ENCODE data around the gene TES.

Gene TES, protein sequence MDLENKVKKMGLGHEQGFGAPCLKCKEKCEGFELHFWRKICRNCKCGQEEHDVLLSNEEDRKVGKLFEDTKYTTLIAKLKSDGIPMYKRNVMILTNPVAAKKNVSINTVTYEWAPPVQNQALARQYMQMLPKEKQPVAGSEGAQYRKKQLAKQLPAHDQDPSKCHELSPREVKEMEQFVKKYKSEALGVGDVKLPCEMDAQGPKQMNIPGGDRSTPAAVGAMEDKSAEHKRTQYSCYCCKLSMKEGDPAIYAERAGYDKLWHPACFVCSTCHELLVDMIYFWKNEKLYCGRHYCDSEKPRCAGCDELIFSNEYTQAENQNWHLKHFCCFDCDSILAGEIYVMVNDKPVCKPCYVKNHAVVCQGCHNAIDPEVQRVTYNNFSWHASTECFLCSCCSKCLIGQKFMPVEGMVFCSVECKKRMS

DNA sequence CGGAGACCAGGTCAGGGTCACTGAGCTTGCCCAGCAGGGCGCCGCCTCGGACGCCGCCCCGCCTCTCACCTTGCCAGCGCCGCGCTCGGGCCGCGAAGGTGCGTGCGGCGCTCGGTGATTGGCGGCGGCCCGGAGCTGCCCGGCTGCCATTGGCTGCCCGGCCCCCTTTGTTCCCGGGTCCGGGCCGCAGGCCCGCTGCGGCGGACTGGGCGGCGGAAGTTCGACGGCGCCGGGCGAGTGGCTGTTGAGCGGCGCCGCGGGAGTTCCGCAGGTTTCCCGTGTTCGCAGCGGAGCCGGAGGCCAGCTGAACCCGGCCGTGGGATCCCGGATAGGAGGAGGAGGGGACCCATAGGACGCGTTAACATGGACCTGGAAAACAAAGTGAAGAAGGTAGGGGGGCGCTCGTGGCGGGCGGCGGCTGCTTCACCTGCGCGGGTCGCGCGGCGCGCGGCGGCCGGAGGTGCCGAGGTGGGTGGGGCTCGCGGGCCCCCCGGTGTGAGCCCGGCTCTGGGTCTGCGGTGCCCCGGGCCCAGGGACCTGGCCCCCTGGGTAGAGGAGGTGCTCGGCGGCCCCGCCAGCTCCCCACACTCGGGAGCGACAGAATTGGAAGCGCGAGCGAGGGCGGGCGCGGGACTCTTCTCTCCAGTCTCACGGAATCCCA, at the start of gene TES:
TES (plus strand) TSS at position 195 of the 661 bp plus-strand sequence; CDS start at position 364, 169 bp downstream.
- H3K9ac ChIP-seq: peak within 1 kb of the TSS; percentile 81
- H3K79me2 ChIP-seq (ENCODE audit: insufficient read depth, low read depth): peaks cover 42% of the 10 kb centered on the region
- peak within 1 kb of the TSS; percentile 93 for H2AFZ ChIP-seq (ENCODE audit: low read depth)
- H3K36me3 ChIP-seq (ENCODE audit: insufficient read depth): no peaks in the 10 kb centered on the region
- H3K27ac ChIP-seq: peak within 1 kb of the TSS; percentile 77
- peaks cover 3% of the 10 kb centered on the region; the same call in 1 of the 2 replicates for H4K20me1 ChIP-seq (ENCODE audit: insufficient read depth)
- TF ChIP-seq, protein P1, sequence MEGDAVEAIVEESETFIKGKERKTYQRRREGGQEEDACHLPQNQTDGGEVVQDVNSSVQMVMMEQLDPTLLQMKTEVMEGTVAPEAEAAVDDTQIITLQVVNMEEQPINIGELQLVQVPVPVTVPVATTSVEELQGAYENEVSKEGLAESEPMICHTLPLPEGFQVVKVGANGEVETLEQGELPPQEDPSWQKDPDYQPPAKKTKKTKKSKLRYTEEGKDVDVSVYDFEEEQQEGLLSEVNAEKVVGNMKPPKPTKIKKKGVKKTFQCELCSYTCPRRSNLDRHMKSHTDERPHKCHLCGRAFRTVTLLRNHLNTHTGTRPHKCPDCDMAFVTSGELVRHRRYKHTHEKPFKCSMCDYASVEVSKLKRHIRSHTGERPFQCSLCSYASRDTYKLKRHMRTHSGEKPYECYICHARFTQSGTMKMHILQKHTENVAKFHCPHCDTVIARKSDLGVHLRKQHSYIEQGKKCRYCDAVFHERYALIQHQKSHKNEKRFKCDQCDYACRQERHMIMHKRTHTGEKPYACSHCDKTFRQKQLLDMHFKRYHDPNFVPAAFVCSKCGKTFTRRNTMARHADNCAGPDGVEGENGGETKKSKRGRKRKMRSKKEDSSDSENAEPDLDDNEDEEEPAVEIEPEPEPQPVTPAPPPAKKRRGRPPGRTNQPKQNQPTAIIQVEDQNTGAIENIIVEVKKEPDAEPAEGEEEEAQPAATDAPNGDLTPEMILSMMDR (conservative IDR thresholded peaks at IDR 0.05; ENCODE audit: low read depth, low read length): no peak
- no peaks in the 10 kb centered on the region for H3K27me3 ChIP-seq (ENCODE audit: insufficient read depth, low read depth)
- peaks cover 44% of the 10 kb centered on the region for H3K4me1 ChIP-seq (ENCODE audit: low read depth, poor library complexity, severe bottlenecking)
- H3K4me3 ChIP-seq (IDR thresholded peaks at IDR 0.05; ENCODE audit: insufficient read depth, low read depth, low read length): no peak within 1 kb of the TSS
- peak within 1 kb of the TSS; percentile 67 for H3K4me2 ChIP-seq

GRCh38 chr7:116161728-116162127, 48.6 kb upstream of the TES start:
- H3K4me2 ChIP-seq: no peak overlapping the region

GRCh38 chr7:116162254-116162653, 48.1 kb upstream of the TES start:
- TF ChIP-seq, protein P1 (conservative IDR thresholded peaks at IDR 0.05; ENCODE audit: low read depth, low read length): no peak
- H2AFZ ChIP-seq (ENCODE audit: low read depth): no peak overlapping the region
- no peaks in the 10 kb centered on the region for H3K79me2 ChIP-seq (ENCODE audit: insufficient read depth, low read depth)
- H3K27me3 ChIP-seq (ENCODE audit: insufficient read depth, low read depth): no peaks in the 10 kb centered on the region
- H3K27ac ChIP-seq: no peak overlapping the region
- no peaks in the 10 kb centered on the region for H4K20me1 ChIP-seq (ENCODE audit: insufficient read depth)
- no peaks in the 10 kb centered on the region; the same call in 1 of the 2 replicates for H3K36me3 ChIP-seq (ENCODE audit: insufficient read depth)
- H3K4me2 ChIP-seq: no peak overlapping the region
- H3K4me1 ChIP-seq (ENCODE audit: low read depth, poor library complexity, severe bottlenecking): peaks cover 19% of the 10 kb centered on the region
- H3K4me3 ChIP-seq (IDR thresholded peaks at IDR 0.05; ENCODE audit: insufficient read depth, low read depth, low read length): no peak overlapping the region
- H3K9ac ChIP-seq: no peak overlapping the region

More at GRCh38 chr7:116161728-116162127, 48.6 kb upstream of the TES start:
- no peaks in the 10 kb centered on the region for H3K27me3 ChIP-seq (ENCODE audit: insufficient read depth, low read depth)
- no peaks in the 10 kb centered on the region for H4K20me1 ChIP-seq (ENCODE audit: insufficient read depth)
- H3K79me2 ChIP-seq (ENCODE audit: insufficient read depth, low read depth): no peaks in the 10 kb centered on the region
- no peak overlapping the region for H3K27ac ChIP-seq
- no peak overlapping the region for H3K4me3 ChIP-seq (IDR thresholded peaks at IDR 0.05; ENCODE audit: insufficient read depth, low read depth, low read length)
- H3K9ac ChIP-seq: no peak overlapping the region
- TF ChIP-seq, protein P1 (conservative IDR thresholded peaks at IDR 0.05; ENCODE audit: low read depth, low read length): no peak
- H3K36me3 ChIP-seq (ENCODE audit: insufficient read depth): no peaks in the 10 kb centered on the region; the same call in 1 of the 2 replicates
- no peak overlapping the region for H2AFZ ChIP-seq (ENCODE audit: low read depth)
- peaks cover 19% of the 10 kb centered on the region for H3K4me1 ChIP-seq (ENCODE audit: low read depth, poor library complexity, severe bottlenecking)

DNA sequence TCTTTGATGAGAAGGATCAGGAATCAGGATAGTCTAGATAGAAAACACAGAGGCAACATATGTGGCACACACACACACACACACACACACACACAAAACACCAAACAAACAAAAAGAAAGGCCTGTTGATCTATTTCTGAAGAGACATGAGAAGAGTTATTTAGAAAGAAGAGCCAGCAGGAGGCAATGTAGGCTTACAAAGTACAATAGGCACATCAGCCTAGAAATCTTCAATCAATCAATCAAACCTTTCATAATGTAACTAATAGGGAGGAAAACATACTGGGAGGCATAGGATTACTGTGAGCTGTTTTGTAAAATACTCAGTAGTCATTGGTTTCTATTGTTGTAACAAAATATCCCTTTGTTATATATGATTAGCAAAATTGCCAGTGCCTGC, 47.3 kb upstream of the TES start:
- Histone ChIP-seq H3K9ac (no peak overlapping the region), H3K4me1 (ENCODE audit: low read depth, poor library complexity, severe bottlenecking) (peaks cover 19% of the 10 kb centered on the region), H3K4me2 (no peak overlapping the region), H3K79me2 (ENCODE audit: insufficient read depth, low read depth) (no peaks in the 10 kb centered on the region), H3K4me3 (IDR thresholded peaks at IDR 0.05; ENCODE audit: insufficient read depth, low read depth, low read length) (no peak overlapping the region), H3K27me3 (ENCODE audit: insufficient read depth, low read depth) (no peaks in the 10 kb centered on the region), H2AFZ (ENCODE audit: low read depth) (no peak overlapping the region), H4K20me1 (ENCODE audit: insufficient read depth) (no peaks in the 10 kb centered on the region), H3K36me3 (ENCODE audit: insufficient read depth) (no peaks in the 10 kb centered on the region; the same call in 1 of the 2 replicates), H3K27ac (no peak overlapping the region)
- TF ChIP-seq, protein P1 (conservative IDR thresholded peaks at IDR 0.05; ENCODE audit: low read depth, low read length): no peak; the same call in 1 of the 2 replicates
